HepG2 (cell line): ENCODE results near the gene HIRA. TPM values are rescaled to one million over a fixed set of nuclear protein-coding genes. Genes with fewer than 3 reads are reported as not detected.

Experiments used
- AGO1 ChIP-seq: fragments of 200-400 bp; formaldehyde crosslinking; IDR thresholded peaks from 2 replicates; pipeline ENCODE4 v1.6.1; 2017; ENCODE audit warnings: mild to moderate bottlenecking, low read depth, low read length, moderate library complexity; ENCODE audit not compliant: poor library complexity, severe bottlenecking
- GABPA ChIP-seq, 2 experiments: IDR thresholded peaks; 2 replicates each; pipeline ENCODE4 v1.6.1; 2011 to 2016; ENCODE audit warnings: low read depth in 2 of 2, low read length in 1 of 2, missing biosample characterization in 1 of 2, missing genetic modification characterization in 1 of 2
- IRX3 ChIP-seq: sonication (generic); formaldehyde crosslinking; IDR thresholded peaks from 2 replicates; pipeline ENCODE4 v1.8.1; 2023; ENCODE audit warnings: mild to moderate bottlenecking, low read depth, missing genetic modification reagents, borderline replicate concordance
- KDM6A ChIP-seq: IDR thresholded peaks from 2 replicates; pipeline ENCODE4 v1.6.1; 2016; ENCODE audit warnings: low read depth
- MIER2 ChIP-seq: IDR thresholded peaks from 2 replicates; pipeline ENCODE4 v1.6.1; 2016; ENCODE audit warnings: missing biosample characterization, missing genetic modification reagents
- NCOR1 ChIP-seq: fragments of 200-600 bp; sonication (generic); IDR thresholded peaks from 2 replicates; pipeline ENCODE4 v1.7.0; 2017; ENCODE audit warnings: antibody characterized with exemption, low read length, borderline replicate concordance
- NONO ChIP-seq, 2 experiments: fragments of 450-650 bp in 1 of 2; sonication (generic) in 1 of 2; formaldehyde crosslinking in 1 of 2; IDR thresholded peaks in 1 of 2; conservative IDR thresholded peaks in 1 of 2; 2 replicates each; pipeline versions ENCODE4 v1.6.1 to v1.8.0; 2017 to 2022; ENCODE audit warnings: mild to moderate bottlenecking in 1 of 2, missing genetic modification reagents in 1 of 2, moderate library complexity in 1 of 2
- POLR2AphosphoS5 ChIP-seq: IDR thresholded peaks from 2 replicates; pipeline ENCODE4 v1.6.1; 2012; ENCODE audit warnings: low read depth, low read length
- RBM22 ChIP-seq: fragments of 200-400 bp; formaldehyde crosslinking; optimal IDR thresholded peaks from 2 replicates; pipeline ENCODE3; 2017; ENCODE audit warnings: mild to moderate bottlenecking, low read length, moderate library complexity
- RFXAP ChIP-seq: sonication (generic); formaldehyde crosslinking; IDR thresholded peaks from 2 replicates; pipeline ENCODE4 v1.4.0; 2020; ENCODE audit warnings: missing genetic modification reagents, borderline replicate concordance
- SIX4 ChIP-seq: sonication (generic); formaldehyde crosslinking; IDR thresholded peaks from 2 replicates; pipeline ENCODE4 v1.4.0; 2020; ENCODE audit warnings: missing genetic modification reagents
- TSC22D2 ChIP-seq: sonication (generic); formaldehyde crosslinking; IDR thresholded peaks from 2 replicates; pipeline ENCODE4 v1.5.1; 2020; ENCODE audit warnings: missing genetic modification reagents, mild to moderate bottlenecking, borderline replicate concordance
- ZFP36 ChIP-seq: fragments of 150-350 bp; IDR thresholded peaks from 2 replicates; pipeline ENCODE4 v1.6.1; 2018; ENCODE audit warnings: borderline replicate concordance, low read length, low read depth; ENCODE audit not compliant: partially characterized antibody
- ZKSCAN1 ChIP-seq: fragments of 150-350 bp; IDR thresholded peaks from 2 replicates; pipeline ENCODE4 v1.6.1; 2014; ENCODE audit warnings: low read length
- ZNF282 ChIP-seq: fragments of 450-650 bp; IDR thresholded peaks from 2 replicates; pipeline ENCODE4 v1.6.1; 2018; ENCODE audit not compliant: partially characterized antibody
- ZNF383 ChIP-seq: sonication (generic); formaldehyde crosslinking; IDR thresholded peaks from 2 replicates; pipeline ENCODE4 v1.4.0; 2020; ENCODE audit warnings: missing genetic modification reagents, mild to moderate bottlenecking, borderline replicate concordance
- ZSCAN21 ChIP-seq: sonication (generic); formaldehyde crosslinking; IDR thresholded peaks from 2 replicates; pipeline ENCODE4 v1.8.0; 2022; ENCODE audit warnings: mild to moderate bottlenecking, missing genetic modification reagents, moderate library complexity, borderline replicate concordance
- ZSCAN29 ChIP-seq: sonication (generic); formaldehyde crosslinking; conservative IDR thresholded peaks from 2 replicates; pipeline ENCODE4 v1.4.0; 2020; ENCODE audit warnings: mild to moderate bottlenecking, missing genetic modification reagents
- polyA plus RNA-seq, 8 experiments: library from polyadenylated mRNA; depleted of rRNA in 3 of 8; stranded (reverse) in 7 of 8; unstranded in 1 of 8; fragments of >200 nt; fragmentation: Illumina TruSeq in 4 of 8; extraction: Trizol in 4 of 8; gene quantifications; 2 replicates each; pipeline versions ENCODE4 v1.2.1 to v1.2.3, GENCODE V29; 2011 to 2016; ENCODE audit warnings: low read depth in 4 of 8, missing spikeins in 1 of 8, mixed read lengths in 1 of 8; ENCODE audit not compliant: insufficient read depth in 1 of 8
- total RNA-seq, 5 experiments: library from RNA; depleted of rRNA; stranded (reverse); fragments of >200 nt; fragmentation: Illumina TruSeq; extraction: Trizol; gene quantifications; 2 replicates each; pipeline ENCODE4 v1.2.3, GENCODE V29; 2016; ENCODE audit warnings: low read depth in 1 of 5
- TF ChIP-seq, protein P1 (sequence below): sonication (generic); formaldehyde crosslinking; IDR thresholded peaks from 2 replicates; pipeline ENCODE4 v1.5.1; 2020; ENCODE audit warnings: missing genetic modification reagents, mild to moderate bottlenecking, borderline replicate concordance
- TF ChIP-seq, protein P2 (sequence below): IDR thresholded peaks from 2 replicates; pipeline ENCODE4 v1.6.1; 2016; ENCODE audit warnings: control low read depth
- TF ChIP-seq, protein P3 (sequence below): sonication (generic); formaldehyde crosslinking; IDR thresholded peaks from 2 replicates; pipeline ENCODE4 v1.4.0; 2020; ENCODE audit warnings: missing genetic modification reagents

The HIRA gene
- total and polyA plus RNA-seq, 2 of the 13 experiments (the other 11 are each of a cell fraction or from before 2014, with no cell fraction given) = 21.5 to 29.2 TPM

DNA sequence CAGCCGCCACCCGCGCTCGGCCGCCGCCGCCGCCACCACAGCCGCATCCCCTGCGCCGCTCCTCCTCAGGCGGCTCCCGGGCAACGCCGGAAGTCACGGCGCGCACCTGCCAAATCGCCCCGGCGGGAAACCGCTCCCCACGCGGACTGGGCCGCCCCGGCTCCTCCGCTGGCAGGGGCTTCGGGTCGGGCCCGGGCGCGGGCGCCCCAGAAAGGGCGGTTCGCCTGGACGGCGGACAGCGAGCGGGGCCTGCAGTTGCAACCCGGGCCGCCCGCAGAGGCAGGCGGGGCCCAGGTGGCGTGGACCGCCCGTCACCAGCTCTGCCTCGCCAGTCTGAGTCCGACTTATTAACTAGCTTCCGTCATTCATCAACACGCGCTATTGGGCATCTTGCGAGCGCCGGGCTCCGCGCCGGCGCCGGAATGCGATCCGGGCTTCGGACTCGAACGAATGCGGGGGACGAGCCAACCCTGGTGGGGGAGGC, at the start of gene HIRA (continued):
- TF ChIP-seq GABPA (IDR thresholded peaks at IDR 0.05; ENCODE audit: low read depth, low read length) (peak; percentile 98), GABPA (CRISPR knock-in tag; IDR thresholded peaks at IDR 0.05; ENCODE audit: low read depth) (peak; percentile 86), IRX3 (CRISPR knock-in tag) (no peak), MIER2 (CRISPR knock-in tag) (no peak), ZSCAN21 (CRISPR knock-in tag) (no peak), ZSCAN29 (CRISPR knock-in tag) (no peak; the same call in 1 of the 2 replicates), TSC22D2 (CRISPR knock-in tag) (no peak), RFXAP (CRISPR knock-in tag) (no peak), POLR2AphosphoS5 (no peak; the same call in 1 of the 2 replicates), ZNF383 (CRISPR knock-in tag) (no peak), ZNF282 (no peak), NONO (IDR thresholded peaks at IDR 0.05) (no peak), NONO (CRISPR knock-in tag; conservative IDR thresholded peaks at IDR 0.05) (no peak), SIX4 (CRISPR knock-in tag) (no peak), NCOR1 (no peak), AGO1 (no peak), RBM22 (no peak), KDM6A (no peak), ZKSCAN1 (no peak), ZFP36 (no peak)
- TF ChIP-seq, protein P1, sequence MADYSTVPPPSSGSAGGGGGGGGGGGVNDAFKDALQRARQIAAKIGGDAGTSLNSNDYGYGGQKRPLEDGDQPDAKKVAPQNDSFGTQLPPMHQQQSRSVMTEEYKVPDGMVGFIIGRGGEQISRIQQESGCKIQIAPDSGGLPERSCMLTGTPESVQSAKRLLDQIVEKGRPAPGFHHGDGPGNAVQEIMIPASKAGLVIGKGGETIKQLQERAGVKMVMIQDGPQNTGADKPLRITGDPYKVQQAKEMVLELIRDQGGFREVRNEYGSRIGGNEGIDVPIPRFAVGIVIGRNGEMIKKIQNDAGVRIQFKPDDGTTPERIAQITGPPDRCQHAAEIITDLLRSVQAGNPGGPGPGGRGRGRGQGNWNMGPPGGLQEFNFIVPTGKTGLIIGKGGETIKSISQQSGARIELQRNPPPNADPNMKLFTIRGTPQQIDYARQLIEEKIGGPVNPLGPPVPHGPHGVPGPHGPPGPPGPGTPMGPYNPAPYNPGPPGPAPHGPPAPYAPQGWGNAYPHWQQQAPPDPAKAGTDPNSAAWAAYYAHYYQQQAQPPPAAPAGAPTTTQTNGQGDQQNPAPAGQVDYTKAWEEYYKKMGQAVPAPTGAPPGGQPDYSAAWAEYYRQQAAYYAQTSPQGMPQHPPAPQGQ = no peak
- TF ChIP-seq, protein P2, sequence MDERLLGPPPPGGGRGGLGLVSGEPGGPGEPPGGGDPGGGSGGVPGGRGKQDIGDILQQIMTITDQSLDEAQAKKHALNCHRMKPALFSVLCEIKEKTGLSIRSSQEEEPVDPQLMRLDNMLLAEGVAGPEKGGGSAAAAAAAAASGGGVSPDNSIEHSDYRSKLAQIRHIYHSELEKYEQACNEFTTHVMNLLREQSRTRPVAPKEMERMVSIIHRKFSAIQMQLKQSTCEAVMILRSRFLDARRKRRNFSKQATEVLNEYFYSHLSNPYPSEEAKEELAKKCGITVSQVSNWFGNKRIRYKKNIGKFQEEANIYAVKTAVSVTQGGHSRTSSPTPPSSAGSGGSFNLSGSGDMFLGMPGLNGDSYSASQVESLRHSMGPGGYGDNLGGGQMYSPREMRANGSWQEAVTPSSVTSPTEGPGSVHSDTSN (CRISPR knock-in tag) = no peak
- TF ChIP-seq, protein P3, sequence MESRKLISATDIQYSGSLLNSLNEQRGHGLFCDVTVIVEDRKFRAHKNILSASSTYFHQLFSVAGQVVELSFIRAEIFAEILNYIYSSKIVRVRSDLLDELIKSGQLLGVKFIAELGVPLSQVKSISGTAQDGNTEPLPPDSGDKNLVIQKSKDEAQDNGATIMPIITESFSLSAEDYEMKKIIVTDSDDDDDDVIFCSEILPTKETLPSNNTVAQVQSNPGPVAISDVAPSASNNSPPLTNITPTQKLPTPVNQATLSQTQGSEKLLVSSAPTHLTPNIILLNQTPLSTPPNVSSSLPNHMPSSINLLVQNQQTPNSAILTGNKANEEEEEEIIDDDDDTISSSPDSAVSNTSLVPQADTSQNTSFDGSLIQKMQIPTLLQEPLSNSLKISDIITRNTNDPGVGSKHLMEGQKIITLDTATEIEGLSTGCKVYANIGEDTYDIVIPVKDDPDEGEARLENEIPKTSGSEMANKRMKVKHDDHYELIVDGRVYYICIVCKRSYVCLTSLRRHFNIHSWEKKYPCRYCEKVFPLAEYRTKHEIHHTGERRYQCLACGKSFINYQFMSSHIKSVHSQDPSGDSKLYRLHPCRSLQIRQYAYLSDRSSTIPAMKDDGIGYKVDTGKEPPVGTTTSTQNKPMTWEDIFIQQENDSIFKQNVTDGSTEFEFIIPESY (CRISPR knock-in tag) = no peak
